Activated CD8-positive, alpha-beta T cell treated with anti-CD3 and anti-CD28 coated beads, Interleukin-2, amount 10 ng/mL, durations not matched to agents 7 days and 5 days (primary cell): ENCODE results near the gene CIAO2A. TPM values are rescaled to one million over a fixed set of nuclear protein-coding genes. Genes with fewer than 3 reads are reported as not detected.

Source experiments
- ATAC-seq: fragments of 150-1000 bp; cut with Tn5 transposase; one replicate; pipeline ENCODE4 v1.10.0; 2021; ENCODE audit warnings: moderate library complexity
- CTCF ChIA-PET: fragments of 350-600 bp; sonication (Branson Sonifier 250); formaldehyde crosslinking; loops from one replicate; lab custom pipeline; 2021; ENCODE audit warnings: antibody characterized with exemption; lab: Charles Lee
- POLR2A ChIA-PET: fragments of 350-600 bp; sonication (Branson Sonifier 250); formaldehyde crosslinking; loops from one replicate; lab custom pipeline; 2021; ENCODE audit warnings: antibody characterized with exemption; lab: Charles Lee
- DNase-seq: peaks from one replicate; pipeline ENCODE4 v3.0.0-alpha.2; 2020
- H3K27ac Mint-ChIP-seq: one replicate; pipeline ENCODE4 v1.8.0; 2021; ENCODE audit warnings: mild to moderate bottlenecking, mixed read lengths
- H3K27me3 Mint-ChIP-seq: one replicate; pipeline ENCODE4 v1.8.0; 2021; ENCODE audit warnings: low read depth, mixed read lengths
- H3K36me3 Mint-ChIP-seq: one replicate; pipeline ENCODE4 v1.8.0; 2021; ENCODE audit warnings: low read depth, mixed read lengths
- H3K4me1 Mint-ChIP-seq: one replicate; pipeline ENCODE4 v1.8.0; 2021; ENCODE audit warnings: low read depth, mixed read lengths
- H3K4me3 Mint-ChIP-seq: one replicate; pipeline ENCODE4 v1.8.0; 2021; ENCODE audit warnings: mild to moderate bottlenecking, mixed read lengths
- H3K9me3 Mint-ChIP-seq: one replicate; pipeline ENCODE4 v1.8.0; 2022; ENCODE audit warnings: mixed read lengths; ENCODE audit not compliant: insufficient read depth
- total RNA-seq, 2 experiments: library from RNA; stranded (reverse); gene quantifications; one replicate each; pipeline ENCODE4 v1.2.3, GENCODE V29; 2021

The CIAO2A gene, protein sequence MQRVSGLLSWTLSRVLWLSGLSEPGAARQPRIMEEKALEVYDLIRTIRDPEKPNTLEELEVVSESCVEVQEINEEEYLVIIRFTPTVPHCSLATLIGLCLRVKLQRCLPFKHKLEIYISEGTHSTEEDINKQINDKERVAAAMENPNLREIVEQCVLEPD
- total RNA-seq, result 10 to 100 TPM; 78.7 to 80.9 TPM

DNA sequence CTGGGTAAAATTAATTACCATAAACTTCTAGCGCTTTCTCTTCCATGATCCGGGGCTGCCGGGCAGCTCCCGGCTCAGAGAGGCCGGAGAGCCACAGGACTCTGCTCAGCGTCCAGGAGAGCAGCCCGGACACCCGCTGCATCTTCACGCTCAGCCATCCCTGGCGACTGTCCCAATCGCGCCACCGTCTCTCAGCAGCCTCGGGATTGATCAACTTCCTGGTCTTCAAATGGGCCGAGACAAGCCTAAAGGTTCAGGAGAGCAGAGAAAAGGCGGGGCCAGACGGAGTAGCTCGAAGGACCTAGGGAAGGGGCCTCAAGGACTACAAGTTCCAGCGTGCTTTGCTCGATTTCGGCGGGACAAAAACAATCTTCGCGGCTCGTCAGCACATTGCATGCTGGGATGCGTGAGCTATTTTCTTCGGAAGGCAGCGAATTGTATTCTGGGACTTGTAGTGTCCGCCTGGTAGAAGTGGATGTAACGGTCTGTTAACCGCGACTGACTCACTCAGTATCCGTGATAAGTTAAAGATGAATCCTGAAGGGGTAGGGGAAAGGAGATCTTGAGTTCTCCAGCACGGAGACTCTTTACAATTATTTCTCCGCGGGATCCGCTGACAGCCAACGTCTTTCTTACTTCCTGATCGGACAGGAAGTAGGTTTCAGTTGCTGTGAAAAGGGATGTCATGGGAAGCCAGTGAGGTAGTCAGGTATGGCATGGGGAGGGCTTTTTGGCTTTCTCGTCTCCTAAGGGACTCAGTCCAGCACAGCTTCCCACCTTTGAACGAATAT lies at the start of gene CIAO2A:
Gene CIAO2A, minus strand, starts transcription at position 212 of the 791 bp plus-strand sequence. Its CDS starts 70 bp downstream, at position 142.
- no peaks in the 10 kb centered on the region for H3K27me3 Mint-ChIP-seq
- peaks cover 74% of the 10 kb centered on the region for H3K4me1 Mint-ChIP-seq
- H3K27ac Mint-ChIP-seq, result peak within 1 kb of the TSS; percentile 100
- ATAC-seq (peak; percentile 76), DNase-seq (peak; percentile 98)
- ChIA-PET POLR2A (interaction anchor here (0.6 to 2.4 kb wide), 15 partner anchors 18 to 936 kb away, joined by 3 to 11 read pairs (median 4); partner anchors contain the start of genes PPIB, RPS27L, SNX22 and USP3), CTCF (interaction anchor here (0.7 to 2.3 kb wide), 16 partner anchors 12 to 627 kb away, joined by 3 to 21 read pairs (median 3); no protein-coding TSS in a partner anchor)
- peaks cover 21% of the 10 kb centered on the region for H3K36me3 Mint-ChIP-seq
- H3K4me3 Mint-ChIP-seq, result peak within 1 kb of the TSS; percentile 99
- no peaks in the 10 kb centered on the region for H3K9me3 Mint-ChIP-seq

DNA sequence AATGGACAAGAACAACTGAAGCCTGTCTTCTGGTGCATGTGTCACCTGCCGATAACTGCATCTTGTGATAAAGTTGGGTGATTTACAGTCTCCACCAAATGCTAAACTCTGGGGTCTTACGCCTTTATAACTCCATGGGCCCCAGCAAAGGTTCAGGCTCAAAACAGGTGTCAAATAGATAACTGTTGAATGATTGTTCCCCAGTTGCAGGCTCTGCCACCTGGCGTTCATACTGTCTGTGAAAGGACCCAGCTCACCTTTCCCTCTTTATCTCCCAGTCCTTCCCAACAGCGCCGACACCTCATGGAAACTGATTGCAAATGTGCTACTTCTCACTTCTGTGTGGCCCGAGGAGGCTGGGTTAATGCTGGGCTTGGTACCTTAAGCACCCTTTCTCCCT lies 49.6 kb upstream of the CIAO2A start:
- ATAC-seq (no peak), DNase-seq (no peak)
- Mint-ChIP-seq H3K4me1 (no peaks in the 10 kb centered on the region), H3K36me3 (peaks cover 6% of the 10 kb centered on the region), H3K27ac (no peak overlapping the region), H3K4me3 (no peak overlapping the region), H3K9me3 (no peaks in the 10 kb centered on the region), H3K27me3 (no peaks in the 10 kb centered on the region)
- ChIA-PET POLR2A (no interaction called here), CTCF (interaction anchor here (3.5 kb wide), 1 partner anchor 10 kb away, joined by 18 read pairs; no protein-coding TSS in a partner anchor)

DNA sequence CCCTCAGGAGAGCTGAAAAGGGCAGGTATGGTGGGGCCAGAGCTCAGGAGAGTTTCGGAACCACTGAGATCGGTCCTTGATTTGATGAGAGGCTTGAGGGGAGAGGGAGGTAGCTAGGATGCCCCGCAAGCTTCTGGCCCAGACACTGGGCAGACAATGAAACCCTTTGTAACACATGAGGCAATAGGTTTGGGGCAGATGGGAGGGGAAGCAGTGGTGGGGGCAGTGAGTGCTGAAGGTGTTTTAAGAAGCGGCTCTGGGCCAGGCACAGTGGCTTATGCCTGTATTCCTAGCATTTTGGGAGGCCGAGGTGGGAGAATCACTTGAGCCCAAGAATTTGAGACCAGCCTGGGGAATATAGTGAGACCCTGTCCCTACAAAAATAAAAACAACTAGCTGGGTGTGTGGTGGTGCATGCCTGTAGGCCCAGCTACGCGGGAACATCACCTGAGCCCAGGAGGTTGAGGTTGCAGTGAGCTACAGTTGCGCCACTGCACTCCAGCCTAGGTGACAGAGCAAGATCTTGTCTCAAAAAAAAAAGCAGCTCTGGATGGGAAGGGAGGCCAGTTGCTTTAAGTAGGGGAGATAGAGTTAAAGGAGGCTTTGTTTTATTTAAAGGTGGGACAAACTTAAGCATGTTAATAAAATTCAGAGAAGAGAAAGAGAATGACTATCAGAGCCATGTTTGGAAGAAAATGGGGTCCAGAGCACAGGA lies 48.3 kb upstream of the CIAO2A start:
- ChIA-PET CTCF (interaction anchor here (2.9 kb wide), 1 partner anchor 10 kb away, joined by 12 read pairs; the partner anchor contains the start of gene SNX22), POLR2A (interaction anchor here (1.4 kb wide), 1 partner anchor 10 kb away, joined by 3 read pairs; no protein-coding TSS in a partner anchor)
- Mint-ChIP-seq H3K4me1 (no peaks in the 10 kb centered on the region), H3K36me3 (peaks cover 8% of the 10 kb centered on the region), H3K27me3 (no peaks in the 10 kb centered on the region), H3K4me3 (no peak overlapping the region), H3K9me3 (no peaks in the 10 kb centered on the region), H3K27ac (no peak overlapping the region)
- DNase-seq, result no peak
- ATAC-seq, result no peak

DNA sequence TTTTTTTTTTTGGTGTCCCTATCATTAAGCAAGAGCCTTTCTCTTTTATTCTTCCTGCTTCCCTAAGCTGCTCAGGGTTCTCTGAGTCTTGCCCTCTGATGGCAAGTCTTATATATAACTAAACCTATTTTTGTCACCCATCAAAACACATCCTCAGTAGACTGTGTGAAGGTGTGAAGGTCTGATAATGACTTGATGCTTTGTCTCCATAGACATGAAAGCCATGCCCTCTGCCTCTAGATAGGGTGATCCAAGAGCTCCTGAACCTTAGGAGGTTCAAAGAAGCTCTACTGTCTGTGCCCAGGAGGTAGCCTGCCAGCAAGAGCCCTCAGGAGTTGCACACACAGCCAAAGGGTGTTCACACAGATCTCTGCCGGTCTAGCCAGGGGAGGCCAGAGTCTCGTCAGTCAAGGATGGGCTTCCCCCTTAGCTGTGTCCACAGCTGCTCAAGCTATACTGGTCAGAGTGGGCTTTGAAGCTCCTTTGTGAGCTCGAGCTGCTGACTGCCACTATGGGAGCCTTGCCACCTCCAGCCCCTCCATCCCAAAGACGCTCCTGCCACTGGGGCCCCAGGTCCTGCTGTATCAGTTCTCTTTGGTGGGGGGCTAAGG lies 44.8 kb upstream of the CIAO2A start:
- H3K4me1 Mint-ChIP-seq, result no peaks in the 10 kb centered on the region
- ChIA-PET CTCF (interaction anchor here (1.4 kb wide), 1 partner anchor 11 kb away, joined by 3 read pairs; no protein-coding TSS in a partner anchor), POLR2A (no interaction called here)
- no peaks in the 10 kb centered on the region for H3K27me3 Mint-ChIP-seq
- H3K4me3 Mint-ChIP-seq, result no peak overlapping the region
- no peak for DNase-seq
- no peak for ATAC-seq
- H3K36me3 Mint-ChIP-seq, result peaks cover 16% of the 10 kb centered on the region
- H3K9me3 Mint-ChIP-seq, result no peaks in the 10 kb centered on the region
- H3K27ac Mint-ChIP-seq, result no peak overlapping the region

DNA sequence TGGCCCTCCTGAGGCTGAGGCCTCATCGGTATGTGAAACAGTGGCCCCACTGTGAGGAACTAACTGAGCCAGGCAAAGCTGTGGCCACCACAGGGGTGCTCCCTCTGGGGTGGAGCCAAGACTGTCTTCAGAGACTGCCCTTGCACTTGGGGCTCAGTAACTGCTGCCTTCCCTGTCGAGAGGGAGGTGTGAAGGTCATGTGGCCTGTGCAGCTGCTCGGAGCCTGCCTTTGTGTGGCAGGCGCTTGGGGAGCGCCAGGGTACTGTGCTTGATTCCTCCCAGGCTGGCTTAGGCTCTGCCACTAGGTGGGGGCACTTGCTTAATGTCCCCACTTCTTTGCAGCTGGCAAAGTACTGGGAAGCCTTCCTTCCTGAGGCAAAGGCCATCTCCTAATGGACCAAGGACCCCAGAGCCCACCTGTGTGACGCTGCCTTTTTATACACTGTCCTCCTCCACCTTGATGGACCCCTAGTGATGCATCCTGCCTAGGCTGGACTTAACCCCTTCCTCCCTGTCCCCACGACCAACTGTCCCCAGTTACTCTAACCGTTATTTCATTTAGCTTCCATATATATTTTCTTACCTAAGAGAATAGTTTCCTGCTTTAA lies 43.7 kb upstream of the CIAO2A start:
- Mint-ChIP-seq H3K9me3 (no peaks in the 10 kb centered on the region), H3K27ac (no peak overlapping the region), H3K36me3 (peaks cover 21% of the 10 kb centered on the region), H3K27me3 (no peaks in the 10 kb centered on the region), H3K4me1 (no peaks in the 10 kb centered on the region), H3K4me3 (no peak overlapping the region)
- DNase-seq, result no peak
- CTCF ChIA-PET, result interaction anchor here (1.4 kb wide), 1 partner anchor 12 kb away, joined by 3 read pairs; no protein-coding TSS in a partner anchor
- POLR2A ChIA-PET, result no interaction called here
- no peak for ATAC-seq

DNA sequence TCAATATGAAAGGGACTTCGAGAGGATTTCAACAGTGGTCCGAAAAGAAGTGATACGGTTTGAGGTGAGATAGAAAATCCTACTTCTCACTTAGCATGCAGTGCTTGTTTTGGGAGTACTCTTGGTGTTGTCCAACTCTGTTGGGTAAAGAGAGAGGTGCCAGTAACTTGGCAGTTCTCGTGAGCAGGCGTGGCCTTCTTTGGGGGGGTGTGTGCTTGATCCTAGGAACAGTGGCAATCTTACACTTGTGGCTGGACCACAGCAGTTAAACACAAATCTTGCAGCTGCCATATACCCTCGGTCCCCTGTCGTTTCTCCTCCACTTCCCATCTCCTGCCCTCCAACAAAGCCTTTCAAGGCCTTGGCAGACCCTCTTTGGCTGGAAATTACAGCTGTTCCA lies 42.7 kb upstream of the CIAO2A start:
- no peaks in the 10 kb centered on the region for H3K27me3 Mint-ChIP-seq
- ATAC-seq (no peak), DNase-seq (no peak)
- no peaks in the 10 kb centered on the region for H3K9me3 Mint-ChIP-seq
- peaks cover 30% of the 10 kb centered on the region for H3K36me3 Mint-ChIP-seq
- ChIA-PET CTCF (interaction anchor here (0.6 kb wide), 1 partner anchor 28 kb away, joined by 3 read pairs; no protein-coding TSS in a partner anchor), POLR2A (no interaction called here)
- H3K4me1 Mint-ChIP-seq, result no peaks in the 10 kb centered on the region
- H3K4me3 Mint-ChIP-seq, result no peak overlapping the region
- no peak overlapping the region for H3K27ac Mint-ChIP-seq

DNA sequence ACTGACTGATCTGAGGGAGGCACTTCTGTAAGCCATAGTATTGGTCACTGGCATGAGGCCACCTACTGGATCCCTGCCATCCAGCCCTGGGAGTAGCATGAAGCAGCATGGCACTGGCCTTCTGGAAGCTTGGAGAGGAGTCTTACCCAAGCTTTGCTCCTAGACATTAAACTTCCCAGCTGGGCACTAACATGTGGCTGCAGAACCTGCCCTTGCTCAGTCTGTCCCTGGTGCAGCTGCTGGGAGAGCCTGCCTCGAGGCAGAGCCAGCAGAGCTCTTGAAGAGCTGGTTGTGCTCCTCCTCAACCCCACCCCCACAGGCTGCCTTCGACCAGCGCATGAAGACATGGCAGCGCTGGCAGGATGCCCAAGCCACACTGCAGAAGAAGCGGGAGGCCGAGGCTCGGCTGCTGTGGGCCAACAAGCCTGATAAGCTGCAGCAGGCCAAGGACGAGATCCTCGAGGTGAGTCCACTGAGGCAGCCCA lies 40.7 kb upstream of the CIAO2A start:
- no peak overlapping the region for H3K27ac Mint-ChIP-seq
- H3K36me3 Mint-ChIP-seq, result peaks cover 41% of the 10 kb centered on the region
- POLR2A ChIA-PET, result interaction anchor here (1.0 kb wide), 1 partner anchor 12 kb away, joined by 3 read pairs; no protein-coding TSS in a partner anchor
- H3K4me1 Mint-ChIP-seq, result no peaks in the 10 kb centered on the region
- CTCF ChIA-PET, result interaction anchor here (0.9 kb wide), 1 partner anchor 19 kb away, joined by 4 read pairs; no protein-coding TSS in a partner anchor
- no peak for DNase-seq
- no peak for ATAC-seq
- no peaks in the 10 kb centered on the region for H3K27me3 Mint-ChIP-seq
- no peaks in the 10 kb centered on the region for H3K9me3 Mint-ChIP-seq
- no peak overlapping the region for H3K4me3 Mint-ChIP-seq

DNA sequence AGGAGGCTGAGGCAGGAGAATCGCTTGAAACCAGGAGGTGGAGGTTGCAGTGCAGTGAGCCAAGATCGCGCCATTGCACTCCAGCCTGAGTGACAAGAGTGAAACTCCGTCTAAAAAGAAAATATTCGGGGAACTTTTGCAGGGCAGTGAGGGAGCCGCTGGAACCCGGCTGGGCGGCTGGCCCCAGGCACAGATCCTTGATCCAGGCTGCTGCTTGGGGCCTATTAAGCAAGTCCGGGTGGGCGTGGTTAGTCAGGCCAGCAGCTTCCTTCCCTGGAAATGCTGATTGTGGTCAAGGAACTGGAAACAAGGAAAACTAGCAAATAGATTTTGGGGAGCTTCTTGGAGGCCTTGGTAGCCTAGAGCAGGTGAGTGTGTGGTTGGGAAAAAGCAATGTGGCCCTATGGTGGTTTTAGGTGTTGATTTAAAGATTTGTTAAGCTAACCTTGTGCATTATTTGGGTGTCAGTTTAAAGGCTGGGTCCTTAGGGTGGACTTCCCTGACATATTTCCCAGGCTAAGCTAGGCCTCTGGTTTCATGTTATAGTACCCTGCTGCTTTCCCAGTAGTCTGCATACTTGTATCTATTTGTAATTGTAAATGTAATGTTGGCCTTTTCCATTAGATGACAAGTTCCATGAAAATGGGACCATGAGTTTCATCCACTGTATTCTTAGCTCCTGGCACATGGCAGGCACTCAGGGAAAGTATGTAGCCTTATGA lies 40.1 kb upstream of the CIAO2A start:
- no peaks in the 10 kb centered on the region for H3K9me3 Mint-ChIP-seq

DNA sequence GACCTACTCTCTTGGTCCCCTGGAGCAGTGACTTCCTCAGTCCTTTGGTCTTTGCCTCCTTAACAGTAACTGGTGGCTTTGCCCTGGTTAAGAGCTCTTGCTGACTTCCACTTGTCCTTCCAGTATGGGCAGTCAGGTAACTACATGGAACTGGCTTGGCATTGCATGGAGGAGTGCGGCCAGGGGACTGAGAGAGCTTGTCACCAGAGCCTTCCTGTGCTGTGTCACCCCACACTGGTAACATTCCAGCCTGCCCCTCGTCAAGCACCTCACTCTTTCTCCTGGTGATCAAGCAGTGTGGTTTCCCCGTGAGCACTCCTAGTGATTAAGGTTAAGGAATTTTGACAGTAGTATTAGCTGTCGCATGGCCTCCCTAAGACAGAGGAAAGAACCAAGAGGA lies 38.6 kb upstream of the CIAO2A start:
- Mint-ChIP-seq H3K4me3 (no peak overlapping the region), H3K27ac (no peak overlapping the region), H3K36me3 (peaks cover 56% of the 10 kb centered on the region), H3K4me1 (no peaks in the 10 kb centered on the region), H3K27me3 (no peaks in the 10 kb centered on the region), H3K9me3 (no peaks in the 10 kb centered on the region)
- POLR2A ChIA-PET, result no interaction called here
- DNase-seq (no peak), ATAC-seq (no peak)
- CTCF ChIA-PET, result interaction anchor here (1.2 to 1.9 kb wide), 3 partner anchors 13 to 21 kb away, joined by 3 to 8 read pairs (median 4); no protein-coding TSS in a partner anchor

More for the DNA sequence above, 40.1 kb upstream of the CIAO2A start:
- H3K4me1 Mint-ChIP-seq, result no peaks in the 10 kb centered on the region
- ChIA-PET POLR2A (interaction anchor here (1.0 kb wide), 1 partner anchor 11 kb away, joined by 3 read pairs; no protein-coding TSS in a partner anchor), CTCF (interaction anchor here (0.9 kb wide), 1 partner anchor 20 kb away, joined by 4 read pairs; no protein-coding TSS in a partner anchor)
- no peak for DNase-seq
- no peaks in the 10 kb centered on the region for H3K27me3 Mint-ChIP-seq
- no peak overlapping the region for H3K27ac Mint-ChIP-seq
- peaks cover 42% of the 10 kb centered on the region for H3K36me3 Mint-ChIP-seq
- no peak overlapping the region for H3K4me3 Mint-ChIP-seq
- no peak for ATAC-seq

DNA sequence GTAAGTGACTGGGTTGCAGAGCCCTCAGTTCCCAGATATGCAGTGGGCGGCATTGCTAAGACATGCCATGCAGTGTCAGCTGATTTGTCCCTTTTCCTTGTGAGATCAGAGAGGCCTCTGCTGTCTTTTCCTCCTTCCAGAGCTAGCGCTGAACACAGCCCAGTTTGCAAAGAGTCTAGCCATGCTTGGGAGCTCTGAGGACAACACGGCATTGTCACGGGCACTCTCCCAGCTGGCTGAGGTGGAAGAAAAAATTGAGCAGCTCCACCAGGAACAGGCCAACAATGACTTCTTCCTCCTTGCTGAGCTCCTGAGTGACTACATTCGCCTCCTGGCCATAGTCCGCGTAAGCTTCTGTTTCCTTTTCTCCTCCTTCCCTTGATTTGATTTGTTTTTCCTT lies 37.9 kb upstream of the CIAO2A start:
- Mint-ChIP-seq H3K4me1 (no peaks in the 10 kb centered on the region), H3K27ac (no peak overlapping the region), H3K9me3 (no peaks in the 10 kb centered on the region), H3K4me3 (no peak overlapping the region), H3K36me3 (peaks cover 54% of the 10 kb centered on the region), H3K27me3 (no peaks in the 10 kb centered on the region)
- no peak for ATAC-seq
- DNase-seq, result no peak
- POLR2A ChIA-PET, result interaction anchor here (1.0 kb wide), 1 partner anchor 10 kb away, joined by 3 read pairs; no protein-coding TSS in a partner anchor
- CTCF ChIA-PET, result interaction anchor here (1.2 to 1.9 kb wide), 4 partner anchors 13 to 22 kb away, joined by 3 to 8 read pairs (median 4); no protein-coding TSS in a partner anchor
